IMR-90 (cell line): ENCODE measurements around the gene SEMA4D. TPM values are rescaled to one million over a fixed set of nuclear protein-coding genes. Genes with fewer than 3 reads are reported as not detected.

Source experiments
- ATAC-seq: fragments of 200-7000 bp; cut with Tn5 transposase; 2 replicates; pipeline ENCODE4 v1.9.1; 2020; ENCODE audit warnings: low read depth, mild to moderate bottlenecking, moderate library complexity
- BruUV-seq: library from RNA; stranded (reverse); fragments of 400-500 nt; replicated peaks from 2 replicates; lab custom pipeline; 2021; lab: Mats Ljungman, UMichigan
- CTCF ChIA-PET: fragments of 300-600 bp; formaldehyde crosslinking; extraction: SDS; loops from one replicate; lab custom pipeline; 2021; ENCODE audit warnings: antibody characterized with exemption; lab: Yijun Ruan, JAX
- POLR2A ChIA-PET: fragments of 300-600 bp; sonication (Branson Sonifier 250); formaldehyde crosslinking; loops from one replicate; lab custom pipeline; 2022; ENCODE audit warnings: antibody characterized with exemption; ENCODE audit not compliant: unreplicated experiment; lab: Charles Lee
- DNase-seq: peaks from one replicate; pipeline ENCODE4 v3.0.0; 2013
- H2AFZ ChIP-seq: replicated peaks from 2 replicates; pipeline ENCODE3; 2013; ENCODE audit warnings: low read length, mild to moderate bottlenecking; ENCODE audit not compliant: poor library complexity
- H2AK5ac ChIP-seq: 2 replicates; pipeline ENCODE4 v1.6.1; 2013; ENCODE audit warnings: low read depth, low read length, inconsistent platforms
- H2AK9ac ChIP-seq: replicated peaks from 2 replicates; pipeline ENCODE3; 2013; ENCODE audit warnings: mild to moderate bottlenecking, low read depth, low read length, moderate library complexity; ENCODE audit not compliant: poor library complexity
- H2BK120ac ChIP-seq: 2 replicates; pipeline ENCODE4 v1.6.1; 2013; ENCODE audit warnings: low read depth, low read length, inconsistent platforms
- H2BK15ac ChIP-seq: 3 replicates; pipeline ENCODE4 v1.6.1; 2013; ENCODE audit warnings: low read depth, low read length, inconsistent platforms
- H2BK20ac ChIP-seq: 2 replicates; pipeline ENCODE4 v1.6.1; 2013; ENCODE audit warnings: low read depth, mild to moderate bottlenecking, inconsistent platforms, low read length, moderate library complexity
- H2BK5ac ChIP-seq: 2 replicates; pipeline ENCODE4 v1.6.1; 2013; ENCODE audit warnings: mild to moderate bottlenecking, low read depth, low read length, inconsistent platforms; ENCODE audit not compliant: poor library complexity, severe bottlenecking
- H3K14ac ChIP-seq: replicated peaks from 2 replicates; pipeline ENCODE4 v1.6.1; 2013; ENCODE audit warnings: low read depth, low read length, inconsistent platforms
- H3K18ac ChIP-seq: 2 replicates; pipeline ENCODE4 v1.6.1; 2013; ENCODE audit warnings: low read depth, low read length, control low read depth
- H3K23ac ChIP-seq: 2 replicates; pipeline ENCODE4 v1.6.1; 2013; ENCODE audit warnings: low read depth, low read length, inconsistent platforms
- H3K27ac ChIP-seq: 2 replicates; pipeline ENCODE4 v1.5.1; 2013; ENCODE audit warnings: mild to moderate bottlenecking, control low read depth, low read length; ENCODE audit not compliant: insufficient read depth
- H3K27me3 ChIP-seq: 2 replicates; pipeline ENCODE4 v1.6.1; 2013; ENCODE audit warnings: low read length; ENCODE audit not compliant: control insufficient read depth, insufficient read depth
- H3K36me3 ChIP-seq: 2 replicates; pipeline ENCODE4 v1.6.1; 2013; ENCODE audit warnings: low read length, mixed read lengths; ENCODE audit not compliant: control insufficient read depth, insufficient read depth
- H3K4ac ChIP-seq: 2 replicates; pipeline ENCODE4 v1.6.1; 2013; ENCODE audit warnings: low read depth, low read length, inconsistent platforms
- H3K4me1 ChIP-seq: 2 replicates; pipeline ENCODE4 v1.6.1; 2013; ENCODE audit warnings: low read length, mixed read lengths; ENCODE audit not compliant: control insufficient read depth, insufficient read depth
- H3K4me2 ChIP-seq: 2 replicates; pipeline ENCODE4 v1.6.1; 2013; ENCODE audit warnings: low read depth, mild to moderate bottlenecking, control low read depth, low read length, moderate library complexity
- H3K4me3 ChIP-seq: 2 replicates; pipeline ENCODE4 v1.5.1; 2013; ENCODE audit warnings: low read depth, mild to moderate bottlenecking, control low read depth, low read length, moderate library complexity; ENCODE audit not compliant: insufficient read depth
- H3K56ac ChIP-seq: 2 replicates; pipeline ENCODE4 v1.6.1; 2013; ENCODE audit warnings: low read length, inconsistent platforms; ENCODE audit not compliant: insufficient read depth; ENCODE audit errors: extremely low read depth
- H3K79me1 ChIP-seq, 2 experiments: 2 replicates each; pipeline ENCODE4 v1.6.1; 2013; ENCODE audit warnings: low read length in 2 of 2, inconsistent platforms in 1 of 2, low read depth in 1 of 2
- H3K9ac ChIP-seq: 2 replicates; pipeline ENCODE4 v1.6.1; 2013; ENCODE audit warnings: low read depth, low read length, control low read depth
- H3K9me1 ChIP-seq: 2 replicates; pipeline ENCODE4 v1.6.1; 2013; ENCODE audit warnings: low read length, inconsistent platforms; ENCODE audit not compliant: insufficient read depth
- H3K9me3 ChIP-seq: 2 replicates; pipeline ENCODE4 v1.6.1; 2013; ENCODE audit warnings: low read length; ENCODE audit not compliant: control insufficient read depth, insufficient read depth
- H4K20me1 ChIP-seq: 2 replicates; pipeline ENCODE4 v1.6.1; 2013; ENCODE audit warnings: low read length, inconsistent platforms; ENCODE audit not compliant: insufficient read depth
- H4K5ac ChIP-seq: 2 replicates; pipeline ENCODE4 v1.6.1; 2013; ENCODE audit warnings: mild to moderate bottlenecking, low read depth, low read length, control low read depth
- H4K8ac ChIP-seq, 2 experiments: 2 replicates each; pipeline ENCODE4 v1.6.1; 2013; ENCODE audit warnings: low read depth in 2 of 2, low read length in 2 of 2, control low read depth in 1 of 2, inconsistent platforms in 1 of 2
- H4K91ac ChIP-seq: 2 replicates; pipeline ENCODE4 v1.6.1; 2013; ENCODE audit warnings: low read depth, low read length, inconsistent platforms; ENCODE audit not compliant: insufficient read depth
- CHD1 ChIP-seq: IDR thresholded peaks from 2 replicates; pipeline ENCODE4 v1.6.1; 2012; ENCODE audit warnings: low read depth, low read length, improper control_type of control experiment
- CTCF ChIP-seq: conservative IDR thresholded peaks from 2 replicates; pipeline ENCODE4 v1.5.1; 2012; ENCODE audit warnings: mild to moderate bottlenecking, low read depth, low read length, improper control_type of control experiment
- FOS ChIP-seq: fragments of 150-350 bp; IDR thresholded peaks from 2 replicates; pipeline ENCODE4 v1.6.1; 2016; ENCODE audit warnings: low read depth, low read length
- NFE2L2 ChIP-seq: fragments of 150-350 bp; IDR thresholded peaks from 2 replicates; pipeline ENCODE4 v1.6.1; 2016; ENCODE audit warnings: low read depth, mild to moderate bottlenecking, low read length
- POLR2A ChIP-seq: IDR thresholded peaks from 2 replicates; pipeline ENCODE4 v1.6.1; 2012; ENCODE audit warnings: mild to moderate bottlenecking, low read depth, low read length
- RCOR1 ChIP-seq: IDR thresholded peaks from 2 replicates; pipeline ENCODE4 v1.6.1; 2012; ENCODE audit warnings: mild to moderate bottlenecking, low read length, improper control_type of control experiment; ENCODE audit not compliant: insufficient replicate concordance
- SMC3 ChIP-seq: fragments of 150-350 bp; IDR thresholded peaks from 2 replicates; pipeline ENCODE4 v1.6.1; 2016; ENCODE audit warnings: low read depth, mild to moderate bottlenecking, antibody characterized with exemption, low read length, moderate library complexity
- WGBS, 2 experiments: methylation state at CpG; one replicate each; pipeline versions ENCODE4 v1.1.5 to v1.1.7; 2013; ENCODE audit warnings: missing lambda C conversion rate in 2 of 2; ENCODE audit not compliant: insufficient read length in 1 of 2; ENCODE audit errors: extremely low coverage in 2 of 2; 5-methylcytosine and 5-hydroxymethylcytosine counted together
- dilution Hi-C: fragments of 300-500 bp; cut with HindIII; formaldehyde crosslinking; loops from one replicate; pipeline ENCODE4 v1.14.3; 2018; ENCODE audit warnings: low sequenced_read_pairs; ENCODE audit not compliant: unreplicated experiment
- in situ Hi-C: fragments of 300-500 bp; cut with MboI; formaldehyde crosslinking; loops from 3 replicates; pipeline ENCODE4 v1.14.3; 2019; ENCODE audit warnings: low sequenced_read_pairs, inconsistent platforms, mixed read lengths
- intact Hi-C: fragments of 100-400 bp; cut with micrococcal nuclease; formaldehyde crosslinking; loops from 2 replicates; pipeline ENCODE4 v1.10.0; 2022
- polyA plus RNA-seq, 3 experiments: library from polyadenylated mRNA; depleted of rRNA; stranded (reverse); fragments of >200 nt; gene quantifications; 2 replicates each; pipeline ENCODE4 v1.2.3, GENCODE V29; 2012; ENCODE audit warnings: low replicate concordance in 1 of 3
- total RNA-seq: library from RNA; depleted of rRNA; stranded (reverse); fragments of >200 nt; gene quantifications from 2 replicates; pipeline ENCODE4 v1.2.3, GENCODE V29; 2012

Gene SEMA4D
- total and polyA plus RNA-seq, 2 of the 4 experiments (the other 2 are of a cell fraction), result 0.90 to 1.5 TPM

DNA sequence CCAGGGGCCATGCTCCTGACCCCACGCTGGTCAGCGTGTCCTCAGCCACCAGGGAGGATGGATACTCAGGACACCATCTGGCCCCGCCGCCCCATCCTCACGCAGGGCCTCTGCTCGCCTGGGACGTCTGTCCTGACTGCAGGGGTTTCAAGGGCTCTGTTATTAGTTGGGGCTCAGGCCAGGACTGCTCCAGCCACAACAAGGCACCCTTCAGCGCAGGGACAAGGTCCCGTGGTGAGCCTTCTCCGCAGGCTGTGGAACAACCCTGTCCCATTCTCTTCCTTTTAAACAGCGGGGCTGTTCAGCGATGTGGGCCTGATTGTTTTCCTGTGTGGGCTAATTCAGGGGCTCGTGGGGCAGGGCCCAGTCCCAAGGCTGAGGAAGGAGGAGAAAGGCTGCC, 61.6 kb downstream of the SEMA4D start:
- BruUV-seq, result no TSS peak
- dilution Hi-C loops, result no loop called here

More for the DNA sequence above, 61.6 kb downstream of the SEMA4D start:
- no peak overlapping the region for H2AK9ac ChIP-seq
- no peak overlapping the region for H2BK120ac ChIP-seq
- POLR2A ChIA-PET, result no interaction called here
- H4K91ac ChIP-seq, result no peak overlapping the region
- TF ChIP-seq POLR2A, result no peak
- no peak for TF ChIP-seq FOS
- TF ChIP-seq CTCF, result no peak
- TF ChIP-seq SMC3, result no peak
- TF ChIP-seq RCOR1, result no peak
- TF ChIP-seq CHD1, result no peak
- no peak for TF ChIP-seq NFE2L2
- no peak overlapping the region for H4K5ac ChIP-seq
- DNase-seq (no peak), ATAC-seq (no peak)
- H4K20me1 ChIP-seq, result peaks cover 3% of the 10 kb centered on the region; the same call in 1 of the 2 replicates
- WGBS, 2 experiments, result 95% methylated on average over 7 of the region's 13 CpGs; no CpG with 5 or more reads in 1 of the 2 experiments
- in situ Hi-C loops (no loop called here), intact Hi-C loops (no loop called here)
- H3K14ac ChIP-seq, result no peak overlapping the region
- CTCF ChIA-PET, result no interaction called here
- H3K23ac ChIP-seq, result no peak overlapping the region
- H3K56ac ChIP-seq, result no peak overlapping the region
- no peak overlapping the region for H3K4ac ChIP-seq
- no peak overlapping the region for H4K8ac ChIP-seq
- H3K4me3 ChIP-seq, result no peak overlapping the region
- H3K9me3 ChIP-seq, result no peaks in the 10 kb centered on the region
- peaks cover 3% of the 10 kb centered on the region for H3K4me1 ChIP-seq
- no peak overlapping the region for H3K27ac ChIP-seq
- H3K4me2 ChIP-seq, result no peak overlapping the region
- H2AK5ac ChIP-seq, result no peak overlapping the region
- no peak overlapping the region for H3K18ac ChIP-seq
- H2BK15ac ChIP-seq, result no peak overlapping the region
- H3K36me3 ChIP-seq, result no peaks in the 10 kb centered on the region
- H2AFZ ChIP-seq, result no peak overlapping the region
- no peak overlapping the region for H3K9ac ChIP-seq
- no peak overlapping the region for H2BK20ac ChIP-seq
- H3K79me1 ChIP-seq, result no peaks in the 10 kb centered on the region
- H2BK5ac ChIP-seq, result no peak overlapping the region
- H3K27me3 ChIP-seq, result no peaks in the 10 kb centered on the region
- H3K9me1 ChIP-seq, result peaks cover 6% of the 10 kb centered on the region; the same call in 1 of the 2 replicates
